A549 (cell line): ENCODE measurements around the gene DNAH11.

Experiments used
- CTCF ChIP-seq: fragments of >200 bp; sonication (Bioruptor Twin); formaldehyde crosslinking; IDR thresholded peaks from 3 replicates; pipeline ENCODE4 v1.5.1; 2016
- FOSB ChIP-seq: fragments of 250-450 bp; sonication (Bioruptor Pico); IDR thresholded peaks from 2 replicates; pipeline ENCODE4 v1.5.0; 2020; ENCODE audit warnings: mild to moderate bottlenecking, moderate library complexity
- FOSL2 ChIP-seq, 2 experiments: fragments of 450-650 bp in 1 of 2; fragments of >200 bp in 1 of 2; sonication (Bioruptor Twin) in 1 of 2; formaldehyde crosslinking; IDR thresholded peaks; 2 replicates each; pipeline versions ENCODE4 v1.5.0 to v1.6.1; 2016 to 2020; ENCODE audit warnings: mild to moderate bottlenecking in 1 of 2, moderate library complexity in 1 of 2
- FOXS1 ChIP-seq: fragments of 250-450 bp; sonication (Bioruptor Pico); IDR thresholded peaks from 2 replicates; pipeline ENCODE4 v1.5.0; 2020; ENCODE audit warnings: mild to moderate bottlenecking, moderate library complexity
- HDAC2 ChIP-seq: fragments of 200-600 bp; sonication (generic); IDR thresholded peaks from 2 replicates; pipeline ENCODE4 v1.6.1; 2016
- HMGXB4 ChIP-seq: fragments of 250-450 bp; sonication (Bioruptor Pico); IDR thresholded peaks from 2 replicates; pipeline ENCODE4 v1.5.0; 2021; ENCODE audit warnings: mild to moderate bottlenecking, moderate library complexity, borderline replicate concordance
- MAX ChIP-seq: IDR thresholded peaks from 2 replicates; pipeline ENCODE4 v1.6.1; 2012
- NR3C1 ChIP-seq: fragments of >200 bp; sonication (Bioruptor Twin); formaldehyde crosslinking; IDR thresholded peaks from 3 replicates; pipeline ENCODE4 v1.6.1; 2017
- POLR2A ChIP-seq: IDR thresholded peaks from 2 replicates; pipeline ENCODE4 v1.6.1; 2012; ENCODE audit warnings: mild to moderate bottlenecking, low read length
- POLR2AphosphoS2 ChIP-seq: conservative IDR thresholded peaks from 2 replicates; pipeline ENCODE4 v1.6.1; 2012; ENCODE audit warnings: low read length, improper control_type of control experiment, inconsistent platforms
- SMC3 ChIP-seq: fragments of >200 bp; sonication (Bioruptor Twin); formaldehyde crosslinking; IDR thresholded peaks from 3 replicates; pipeline ENCODE4 v1.6.1; 2018; ENCODE audit warnings: inconsistent platforms

GRCh38 chr7:21947056-21947455, 404.2 kb downstream of the DNAH11 start:
- no peak for TF ChIP-seq NR3C1
- no peak for TF ChIP-seq POLR2AphosphoS2
- no peak for TF ChIP-seq FOXS1 (CRISPR knock-in tag)
- no peak for TF ChIP-seq HDAC2
- no peak for TF ChIP-seq MAX
- TF ChIP-seq POLR2A = no peak
- TF ChIP-seq HMGXB4 (CRISPR knock-in tag) = no peak
- no peak for TF ChIP-seq CTCF
- no peak for TF ChIP-seq SMC3
- no peak for TF ChIP-seq FOSB (CRISPR knock-in tag)
- TF ChIP-seq FOSL2 (IDR thresholded peaks at IDR 0.05) = no peak
- no peak for TF ChIP-seq FOSL2 (CRISPR knock-in tag; IDR thresholded peaks at IDR 0.05)
